ENCODE data around the gene EMC10.

EMC10 gene

GRCh38 chr19:50447053-50447452, 29.3 kb upstream of the EMC10 start:
- Histone ChIP-seq H3K4me3 (replicated peaks; ENCODE audit: insufficient read depth, low read length) (no peak overlapping the region), H3K27me3 (ENCODE audit: insufficient read depth, poor library complexity, severe bottlenecking) (peaks cover 5% of the 10 kb centered on the region), H3K27ac (replicated peaks) (no peak overlapping the region)
- no peak for TF ChIP-seq REST (IDR thresholded peaks at IDR 0.05; ENCODE audit: insufficient replicate concordance, low read depth)
- TF ChIP-seq CTCF (IDR thresholded peaks at IDR 0.05; ENCODE audit: insufficient read depth, low read length) = no peak
- TF ChIP-seq POLR2AphosphoS5 (IDR thresholded peaks at IDR 0.05; ENCODE audit: low read depth) = no peak
- no peak for TF ChIP-seq GABPA (IDR thresholded peaks at IDR 0.05; ENCODE audit: low read depth)
- no peak for TF ChIP-seq SPI1 (IDR thresholded peaks at IDR 0.05; ENCODE audit: borderline replicate concordance, low read depth)
- no peak for DNase-seq (ENCODE audit: low read depth in 1 of 2, low spot score in 1 of 2)

GRCh38 chr19:50447750-50448149, 28.6 kb upstream of the EMC10 start:
- TF ChIP-seq REST (IDR thresholded peaks at IDR 0.05; ENCODE audit: insufficient replicate concordance, low read depth) (no peak), CTCF (IDR thresholded peaks at IDR 0.05; ENCODE audit: insufficient read depth, low read length) (no peak), GABPA (IDR thresholded peaks at IDR 0.05; ENCODE audit: low read depth) (no peak), POLR2AphosphoS5 (IDR thresholded peaks at IDR 0.05; ENCODE audit: low read depth) (no peak), SPI1 (IDR thresholded peaks at IDR 0.05; ENCODE audit: borderline replicate concordance, low read depth) (no peak)
- DNase-seq (ENCODE audit: low read depth in 1 of 2, low spot score in 1 of 2) = no peak
- no peak overlapping the region for H3K4me3 ChIP-seq (replicated peaks; ENCODE audit: insufficient read depth, low read length)
- H3K27me3 ChIP-seq (ENCODE audit: insufficient read depth, poor library complexity, severe bottlenecking) = peaks cover 5% of the 10 kb centered on the region
- no peak overlapping the region for H3K27ac ChIP-seq (replicated peaks)

GRCh38 chr19:50449236-50449899, 26.9 kb upstream of the EMC10 start:
- H3K4me3 ChIP-seq (replicated peaks; ENCODE audit: insufficient read depth, low read length) = no peak overlapping the region
- no peak for DNase-seq (ENCODE audit: low read depth in 1 of 2, low spot score in 1 of 2)
- peaks cover 5% of the 10 kb centered on the region for H3K27me3 ChIP-seq (ENCODE audit: insufficient read depth, poor library complexity, severe bottlenecking)
- H3K27ac ChIP-seq (replicated peaks) = no peak overlapping the region
- no peak for TF ChIP-seq SPI1 (IDR thresholded peaks at IDR 0.05; ENCODE audit: borderline replicate concordance, low read depth)
- TF ChIP-seq POLR2AphosphoS5 (IDR thresholded peaks at IDR 0.05; ENCODE audit: low read depth) = no peak
- no peak for TF ChIP-seq REST (IDR thresholded peaks at IDR 0.05; ENCODE audit: insufficient replicate concordance, low read depth)
- TF ChIP-seq GABPA (IDR thresholded peaks at IDR 0.05; ENCODE audit: low read depth) = no peak
- TF ChIP-seq CTCF (IDR thresholded peaks at IDR 0.05; ENCODE audit: insufficient read depth, low read length) = no peak

Measured in HL-60 (cell line).